Right kidney (tissue), 1 donor: ENCODE data around the gene ZSCAN5B.

Experiments
- DNase-seq: peaks from one replicate; pipeline ENCODE4 v3.0.0-alpha.2; 2016

Gene ZSCAN5B

GRCh38 chr19:56144376-56144775, 53.2 kb downstream of the ZSCAN5B start:
- no peak for DNase-seq

GRCh38 chr19:56142897-56143434, 54.6 kb downstream of the ZSCAN5B start:
- no peak for DNase-seq

- peak; percentile 35 for DNase-seq
These were observed 55.3 kb downstream of the ZSCAN5B start for GRCh38 chr19:56142087-56142787.

GRCh38 chr19:56141417-56141993, 56.1 kb downstream of the ZSCAN5B start:
- peak; percentile 56 for DNase-seq

GRCh38 chr19:56140583-56141416, 56.8 kb downstream of the ZSCAN5B start, which contains the start of gene ZNF444:
TSS of gene ZNF444 (plus strand) at chr19:56141287. CDS start at chr19:56146912, 5,625 bp downstream.
- DNase-seq = peak; percentile 99

- DNase-seq = no peak
These were observed 57.6 kb downstream of the ZSCAN5B start for GRCh38 chr19:56139847-56140582.
